H1 (cell line): ENCODE results near the gene MACROD2. TPM values are rescaled to one million over a fixed set of nuclear protein-coding genes. Genes with fewer than 3 reads are reported as not detected.

Experiments used
- CTCF ChIA-PET: fragments of 300-600 bp; sonication (Branson Sonifier 250); formaldehyde crosslinking; loops from one replicate; lab custom pipeline; 2021; ENCODE audit not compliant: partially characterized antibody; lab: Charles Lee
- POLR2A ChIA-PET: fragments of 300-600 bp; sonication (Branson Sonifier 250); formaldehyde crosslinking; loops from one replicate; lab custom pipeline; 2021; ENCODE audit warnings: inconsistent platforms; ENCODE audit not compliant: partially characterized antibody; lab: Charles Lee
- DNase-seq, 2 experiments: peaks; one replicate each; pipeline versions ENCODE4 v3.0.0 to v3.0.0-alpha.2; 2010 to 2022; ENCODE audit warnings: low spot score in 2 of 2, low read depth in 1 of 2, mixed read lengths in 1 of 2
- FAIRE-seq: peaks from 2 replicates; lab custom pipeline; 2011; peaks lifted over from hg19 to GRCh38; lab: Jason Lieb, UNC
- H2AFZ ChIP-seq: 2 replicates; pipeline ENCODE4 v1.8.1; 2012; ENCODE audit warnings: low read length, inconsistent platforms
- H2AK5ac ChIP-seq: 2 replicates; pipeline ENCODE4 v1.6.1; 2013; ENCODE audit warnings: low read depth, low read length
- H2BK120ac ChIP-seq: replicated peaks from 2 replicates; pipeline ENCODE3; 2013; ENCODE audit warnings: low read depth, low read length, inconsistent platforms
- H2BK12ac ChIP-seq: 2 replicates; pipeline ENCODE4 v1.6.1; 2013; ENCODE audit warnings: low read depth, low read length
- H2BK15ac ChIP-seq: 2 replicates; pipeline ENCODE4 v1.6.1; 2013; ENCODE audit warnings: low read length
- H2BK20ac ChIP-seq: 2 replicates; pipeline ENCODE4 v1.6.1; 2013; ENCODE audit warnings: low read length
- H2BK5ac ChIP-seq: 2 replicates; pipeline ENCODE4 v1.6.1; 2013; ENCODE audit warnings: low read depth, low read length
- H3K14ac ChIP-seq: 2 replicates; pipeline ENCODE4 v1.6.1; 2013; ENCODE audit warnings: inconsistent platforms; ENCODE audit not compliant: insufficient read length
- H3K18ac ChIP-seq: 2 replicates; pipeline ENCODE4 v1.6.1; 2013; ENCODE audit warnings: low read length; ENCODE audit errors: extremely low read depth
- H3K23ac ChIP-seq: 2 replicates; pipeline ENCODE4 v1.6.1; 2013; ENCODE audit warnings: inconsistent platforms; ENCODE audit not compliant: insufficient read length
- H3K23me2 ChIP-seq: 2 replicates; pipeline ENCODE4 v1.6.1; 2013; ENCODE audit warnings: low read depth, low read length
- H3K27ac ChIP-seq: 2 replicates; pipeline ENCODE4 v1.6.1; 2011; ENCODE audit warnings: low read depth, low read length, inconsistent platforms
- H3K27me3 ChIP-seq, 4 experiments: replicated peaks in 1 of 4; 1 replicate in 1 of 4; 2 replicates in 3 of 4; pipeline versions ENCODE4 v1.6.1 to v1.8.1; 2011 to 2013; ENCODE audit warnings: low read length in 3 of 4, mild to moderate bottlenecking in 3 of 4, inconsistent platforms in 2 of 4, mixed read lengths in 2 of 4, moderate library complexity in 1 of 4; ENCODE audit not compliant: control insufficient read depth in 3 of 4, insufficient read depth in 3 of 4; ENCODE audit errors: extremely low read depth in 1 of 4
- H3K36me3 ChIP-seq, 4 experiments: 2 replicates each; pipeline versions ENCODE4 v1.6.1 to v1.8.1; 2011 to 2013; ENCODE audit warnings: mild to moderate bottlenecking in 4 of 4, low read length in 3 of 4, moderate library complexity in 2 of 4, control low read depth in 1 of 4, inconsistent platforms in 1 of 4; ENCODE audit not compliant: insufficient read depth in 4 of 4, control insufficient read depth in 2 of 4
- H3K4ac ChIP-seq: replicated peaks from 2 replicates; pipeline ENCODE3; 2013; ENCODE audit warnings: low read length, low read depth, mixed read lengths, inconsistent platforms; ENCODE audit not compliant: insufficient read length
- H3K4me1 ChIP-seq, 4 experiments: replicated peaks in 1 of 4; 1 replicate in 1 of 4; 2 replicates in 3 of 4; pipeline versions ENCODE4 v1.6.1 to v1.8.1; 2011 to 2013; ENCODE audit warnings: low read length in 3 of 4, inconsistent platforms in 2 of 4, mixed read lengths in 1 of 4; ENCODE audit not compliant: insufficient read depth in 4 of 4, control insufficient read depth in 3 of 4
- H3K4me2 ChIP-seq, 2 experiments: 2 replicates each; pipeline versions ENCODE4 v1.6.1 to v1.8.1; 2011 to 2013; ENCODE audit warnings: low read depth in 2 of 2, low read length in 2 of 2, control low read depth in 1 of 2, inconsistent platforms in 1 of 2, mild to moderate bottlenecking in 1 of 2; ENCODE audit not compliant: insufficient read depth in 1 of 2
- H3K4me3 ChIP-seq, 4 experiments: fragments of 200-600, 300-600 bp in 1 of 4; sonication (generic), shearing (Covaris generic), sonication (Bioruptor Twin) in 1 of 4; 2 replicates each; pipeline versions ENCODE4 v1.5.1 to v1.8.1; 2011 to 2016; ENCODE audit warnings: low read length in 4 of 4, low read depth in 3 of 4, control low read depth in 2 of 4, inconsistent platforms in 2 of 4, mild to moderate bottlenecking in 2 of 4, mixed read lengths in 1 of 4, moderate library complexity in 1 of 4; ENCODE audit not compliant: insufficient read depth in 2 of 4; ENCODE audit errors: extremely low read depth in 1 of 4
- H3K56ac ChIP-seq: replicated peaks from 2 replicates; pipeline ENCODE3; 2013; ENCODE audit warnings: low read depth, mild to moderate bottlenecking, mixed read lengths, low read length, inconsistent platforms; ENCODE audit not compliant: insufficient read length
- H3K79me1 ChIP-seq: 2 replicates; pipeline ENCODE4 v1.6.1; 2013; ENCODE audit warnings: low read depth, low read length, control low read depth
- H3K79me2 ChIP-seq, 2 experiments: 2 replicates each; pipeline versions ENCODE4 v1.6.1 to v1.8.1; 2012 to 2013; ENCODE audit warnings: low read length in 2 of 2, mild to moderate bottlenecking in 2 of 2, inconsistent platforms in 1 of 2; ENCODE audit not compliant: insufficient read depth in 2 of 2, control insufficient read depth in 1 of 2
- H3K9ac ChIP-seq, 4 experiments: replicated peaks in 1 of 4; 1 replicate in 1 of 4; 2 replicates in 3 of 4; pipeline versions ENCODE4 v1.6.1 to v1.8.1; 2011 to 2013; ENCODE audit warnings: low read depth in 3 of 4, low read length in 3 of 4, control low read depth in 2 of 4, mild to moderate bottlenecking in 2 of 4, moderate library complexity in 2 of 4, inconsistent platforms in 1 of 4; ENCODE audit errors: extremely low read depth in 1 of 4
- H3K9me3 ChIP-seq, 2 experiments: 2 replicates each; pipeline versions ENCODE4 v1.6.1 to v1.8.1; 2012 to 2013; ENCODE audit warnings: mild to moderate bottlenecking in 2 of 2, moderate library complexity in 2 of 2, control low read depth in 1 of 2, inconsistent platforms in 1 of 2, low read depth in 1 of 2, low read length in 1 of 2, mixed read lengths in 1 of 2; ENCODE audit not compliant: insufficient read depth in 2 of 2
- H4K20me1 ChIP-seq, 2 experiments: replicated peaks in 1 of 2; 2 replicates each; pipeline versions ENCODE3 to v1.8.1; 2011 to 2013; ENCODE audit warnings: inconsistent platforms in 2 of 2, low read length in 2 of 2, mild to moderate bottlenecking in 1 of 2; ENCODE audit not compliant: insufficient read depth in 2 of 2, control insufficient read depth in 1 of 2
- H4K5ac ChIP-seq: 2 replicates; pipeline ENCODE4 v1.6.1; 2013; ENCODE audit warnings: low read length, low read depth, mixed read lengths, inconsistent platforms; ENCODE audit not compliant: insufficient read length
- H4K8ac ChIP-seq: 2 replicates; pipeline ENCODE4 v1.8.0; 2013; ENCODE audit warnings: mild to moderate bottlenecking, moderate library complexity, low read length, inconsistent platforms; ENCODE audit not compliant: insufficient read depth; ENCODE audit errors: extremely low read depth
- H4K91ac ChIP-seq: replicated peaks from 2 replicates; pipeline ENCODE3; 2013; ENCODE audit warnings: low read length, mixed read lengths, inconsistent platforms; ENCODE audit not compliant: insufficient read length
- CBX8 ChIP-seq: fragments of 300-800, 300-1000 bp; sonication (generic); IDR thresholded peaks from 2 replicates; pipeline ENCODE4 v1.7.1; 2016; ENCODE audit warnings: low read depth, low read length, borderline replicate concordance
- CEBPB ChIP-seq: IDR thresholded peaks from 2 replicates; pipeline ENCODE4 v1.6.1; 2012; ENCODE audit warnings: low read depth, low read length
- GABPA ChIP-seq: IDR thresholded peaks from 2 replicates; pipeline ENCODE4 v1.6.1; 2011; ENCODE audit warnings: mild to moderate bottlenecking, low read length, moderate library complexity, borderline replicate concordance; ENCODE audit not compliant: insufficient read depth
- KDM4A ChIP-seq: IDR thresholded peaks from one replicate; pipeline ENCODE4 v1.7.1; 2012; ENCODE audit warnings: low read depth, mild to moderate bottlenecking, moderate library complexity, low read length, inconsistent platforms; ENCODE audit not compliant: severe bottlenecking
- SIN3A ChIP-seq, 2 experiments: IDR thresholded peaks in 1 of 2; conservative IDR thresholded peaks in 1 of 2; 2 replicates each; pipeline ENCODE4 v1.6.1; 2011 to 2012; ENCODE audit warnings: low read length in 2 of 2, improper control_type of control experiment in 1 of 2, low read depth in 1 of 2, mild to moderate bottlenecking in 1 of 2
- SIX5 ChIP-seq: IDR thresholded peaks from 2 replicates; pipeline ENCODE4 v1.6.1; 2011; ENCODE audit warnings: mild to moderate bottlenecking, low read depth, low read length
- TBP ChIP-seq: IDR thresholded peaks from 2 replicates; pipeline ENCODE4 v1.6.1; 2011; ENCODE audit warnings: low read depth, low read length, improper control_type of control experiment
- YY1 ChIP-seq: IDR thresholded peaks from 2 replicates; pipeline ENCODE4 v1.6.1; 2011; ENCODE audit warnings: low read depth, mild to moderate bottlenecking, low read length
- ZNF274 ChIP-seq: IDR thresholded peaks from 2 replicates; pipeline ENCODE4 v1.7.0; 2012; ENCODE audit warnings: low read length, borderline replicate concordance; ENCODE audit errors: extremely low read depth
- WGBS, 2 experiments: shearing (Covaris generic) in 1 of 2; methylation state at CpG; one replicate each; pipeline versions ENCODE4 v1.1.6 to v1.1.7; 2013 to 2015; ENCODE audit warnings: low lambda C conversion rate in 2 of 2, mixed read lengths in 2 of 2, inconsistent platforms in 1 of 2, low coverage in 1 of 2, missing lambda C conversion rate in 1 of 2; ENCODE audit not compliant: insufficient replicate concordance in 2 of 2, insufficient coverage in 1 of 2, insufficient read length in 1 of 2; ENCODE audit errors: extremely low coverage in 1 of 2, missing lambda C conversion rate in 1 of 2; 5-methylcytosine and 5-hydroxymethylcytosine counted together
- polyA plus RNA-seq, 7 experiments: library from polyadenylated mRNA; depleted of rRNA in 3 of 7; stranded (reverse) in 5 of 7; unstranded in 2 of 7; fragments of >200 nt in 5 of 7; fragments of 200-250 nt in 2 of 7; gene quantifications; 1 replicate in 5 of 7; 2 replicates in 1 of 7; 4 replicates in 1 of 7; pipeline versions ENCODE4 v1.2.1 to v1.2.3, GENCODE V29; 2011 to 2013; ENCODE audit warnings: missing spikeins in 2 of 7, mixed read lengths in 2 of 7
- total RNA-seq: library from RNA; stranded (reverse); fragmentation: NEBNext Ultra II Directional; extraction: Animal tissue kit (Norgen Biotek cat#: 25700); gene quantifications from 2 replicates; pipeline ENCODE4 v1.2.1, GENCODE V29; 2021

The MACROD2 gene
- total and polyA plus RNA-seq, 2 of the 8 experiments (the other 6 are each of a cell fraction or from before 2014, with no cell fraction given): 0.70 to 3.9 TPM

GRCh38 chr20:15185322-15185721 lies 1190.0 kb downstream of the MACROD2 start:
- H3K4me3 ChIP-seq: no peak overlapping the region

More at GRCh38 chr20:15185322-15185721, 1190.0 kb downstream of the MACROD2 start:
- no peak overlapping the region for H4K91ac ChIP-seq
- no peak overlapping the region for H3K18ac ChIP-seq
- H2BK12ac ChIP-seq: no peak overlapping the region
- H3K23me2 ChIP-seq: no peaks in the 10 kb centered on the region
- H3K23ac ChIP-seq: no peak overlapping the region
- no peak overlapping the region for H4K8ac ChIP-seq
- H2BK5ac ChIP-seq: no peak overlapping the region
- H3K9me3 ChIP-seq: no peaks in the 10 kb centered on the region
- 90% methylated on average over 3 of the region's 3 CpGs; no CpG with 5 or more reads in 1 of the 2 experiments for WGBS, 2 experiments
- H3K4me1 ChIP-seq: no peaks in the 10 kb centered on the region
- no peak overlapping the region for H3K27ac ChIP-seq
- H3K14ac ChIP-seq: no peak overlapping the region
- no peak overlapping the region for H3K4me2 ChIP-seq
- TF ChIP-seq GABPA (no peak), KDM4A (no peak), CBX8 (no peak), TBP (no peak), ZNF274 (no peak), CEBPB (no peak), YY1 (no peak), SIN3A (conservative IDR thresholded peaks at IDR 0.05 in 1 of 2, IDR thresholded peaks at IDR 0.05 in 1 of 2; ENCODE audit: low read depth in 1 of 2, low read length in 2 of 2) (no peak), SIX5 (no peak)
- no peaks in the 10 kb centered on the region for H4K20me1 ChIP-seq
- no peak overlapping the region for H2BK20ac ChIP-seq
- no peaks in the 10 kb centered on the region for H3K36me3 ChIP-seq
- DNase-seq (no peak), FAIRE-seq (no peak)
- no peak overlapping the region for H3K4ac ChIP-seq
- no peak overlapping the region for H2BK120ac ChIP-seq
- H3K27me3 ChIP-seq: no peaks in the 10 kb centered on the region
- H3K79me2 ChIP-seq: no peaks in the 10 kb centered on the region
- H3K79me1 ChIP-seq: no peaks in the 10 kb centered on the region
- H3K9ac ChIP-seq: no peak overlapping the region
- ChIA-PET CTCF (no interaction called here), POLR2A (no interaction called here)
- H3K56ac ChIP-seq: no peak overlapping the region
- no peak overlapping the region for H2AFZ ChIP-seq
- no peak overlapping the region for H2BK15ac ChIP-seq
- H4K5ac ChIP-seq: no peak overlapping the region
- H2AK5ac ChIP-seq: no peak overlapping the region
